ENCODE measurements around the gene RHAG.

DNA sequence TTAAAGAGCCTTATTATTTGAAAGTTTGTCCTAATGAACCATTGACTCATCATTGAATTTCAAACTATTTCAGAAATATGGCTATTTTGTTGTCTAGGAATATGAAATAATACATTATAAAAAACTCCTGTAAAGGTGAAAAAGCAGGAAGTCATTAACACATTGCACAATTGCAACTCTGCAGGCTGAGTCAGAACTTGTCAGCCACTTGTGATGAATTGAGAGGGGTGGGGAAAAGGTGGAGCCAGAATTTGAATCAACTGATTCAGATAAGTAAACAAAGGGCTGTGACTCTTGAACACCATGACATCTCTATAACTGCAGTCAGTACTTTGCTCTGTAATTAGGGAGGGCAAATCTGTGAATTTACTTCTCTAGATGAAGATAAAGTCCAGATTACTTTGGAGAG, 80.2 kb downstream of the RHAG start:
- TF ChIP-seq BHLHE40 (IDR thresholded peaks at IDR 0.05; ENCODE audit: borderline replicate concordance) = no peak
- TF ChIP-seq HDGF (IDR thresholded peaks at IDR 0.05; ENCODE audit: borderline replicate concordance) = no peak
- no peak for TF ChIP-seq ZNF384 (IDR thresholded peaks at IDR 0.05)

Measured in HEK293T (cell line).